ENCODE measurements around the gene RNF31.

GRCh38 chr14:24137529-24138395 lies 9.5 kb upstream of the RNF31 start:
- no peak for TF ChIP-seq POLR2A (IDR thresholded peaks at IDR 0.05; ENCODE audit: low read depth, low read length)
- no peak for TF ChIP-seq CTCF (IDR thresholded peaks at IDR 0.05; ENCODE audit: extremely low read depth in 1 of 2, insufficient read depth in 1 of 2, low read depth in 1 of 2, low read length in 2 of 2)
- TF ChIP-seq POLR2AphosphoS5 (IDR thresholded peaks at IDR 0.05; ENCODE audit: insufficient read depth, low read depth, low read length): no peak
- no peak for TF ChIP-seq GATA2 (IDR thresholded peaks at IDR 0.05; ENCODE audit: insufficient read depth, insufficient read length, low read depth, low read length)
